Fibroblast of skin of back (primary cell): Measurements from ENCODE around the gene TET3.
A peak's percentile ranks its signal among the peaks of the same experiment; 100 is the strongest.

Experiments
- DNase-seq: peaks from one replicate; pipeline ENCODE4 v3.0.0-alpha.2; 2013

TET3 gene

DNA sequence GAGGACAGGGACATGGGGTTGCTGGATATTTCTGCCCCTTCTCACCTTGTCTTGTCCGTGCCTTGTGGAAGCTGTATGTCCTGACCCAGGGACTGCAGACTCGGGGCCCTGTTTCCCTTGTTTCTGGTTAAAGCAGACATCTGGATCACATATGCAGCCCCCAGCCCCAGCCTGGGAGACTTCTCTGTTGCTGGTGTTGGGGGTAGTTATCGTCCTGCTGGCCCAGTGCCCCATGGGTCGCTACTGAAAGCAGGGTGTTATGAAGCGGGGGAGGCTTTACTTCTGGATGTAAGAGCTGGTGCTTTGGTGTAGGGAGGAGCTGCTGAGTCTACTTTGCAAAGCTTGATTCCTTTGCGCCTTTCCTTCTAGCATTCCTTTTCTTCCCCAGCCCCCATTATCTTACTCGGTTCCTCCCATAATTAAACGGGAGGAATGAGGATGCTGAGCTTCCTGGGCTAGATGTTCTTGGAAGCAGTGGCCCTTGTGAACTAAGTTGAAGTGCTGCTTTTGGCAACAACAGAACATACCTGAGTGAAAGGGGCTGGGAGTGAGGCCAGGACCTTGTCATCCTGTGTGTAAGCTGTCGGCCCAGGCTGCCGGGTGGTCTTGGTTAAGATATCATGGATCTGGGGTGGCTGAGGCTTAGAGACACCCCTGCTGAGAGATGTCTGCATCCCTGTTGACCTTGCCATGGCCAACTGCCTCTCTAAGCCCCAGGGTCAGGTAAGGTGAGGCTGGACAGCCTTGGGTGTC, 3.4 kb downstream of the TET3 start:
- DNase-seq, result no peak

DNA sequence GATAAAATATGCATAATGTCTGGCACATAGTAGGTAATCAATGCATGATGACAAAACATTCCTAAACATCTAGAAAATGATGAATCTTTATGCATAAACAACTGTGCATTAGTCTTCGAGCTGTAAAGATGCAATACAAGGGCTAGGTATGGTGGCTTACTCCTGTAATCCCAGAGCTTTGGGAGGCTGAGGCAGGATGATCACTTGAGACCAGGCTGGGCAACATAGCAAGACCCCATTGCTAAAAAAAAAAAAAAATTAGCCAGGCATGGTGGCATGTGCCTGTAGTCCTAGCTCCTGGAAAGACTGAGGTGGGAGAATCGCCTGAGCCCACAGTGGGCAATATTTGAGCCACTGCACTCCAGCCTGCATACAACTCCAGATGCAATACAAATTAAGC, 5.3 kb downstream of the TET3 start:
- DNase-seq, result no peak

DNA sequence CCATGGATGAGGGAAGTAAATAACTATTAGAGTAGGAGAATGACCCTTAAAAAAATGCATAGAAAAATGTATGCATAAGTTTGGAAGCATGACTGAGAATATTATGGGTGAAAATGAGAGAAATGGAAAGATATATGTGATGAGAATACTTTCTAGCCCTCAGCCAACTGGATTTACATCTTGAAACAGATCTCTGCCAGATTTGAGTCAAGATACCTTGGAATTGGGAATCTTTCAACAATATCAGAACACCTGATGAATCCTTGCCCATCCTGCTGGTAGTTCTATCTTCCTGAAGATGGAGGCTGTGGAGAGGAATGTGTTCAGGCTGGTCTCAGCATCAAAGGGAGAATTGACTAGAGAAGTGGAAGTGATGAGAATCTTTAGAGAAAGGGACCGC, 5.8 kb downstream of the TET3 start:
- DNase-seq, result no peak

DNA sequence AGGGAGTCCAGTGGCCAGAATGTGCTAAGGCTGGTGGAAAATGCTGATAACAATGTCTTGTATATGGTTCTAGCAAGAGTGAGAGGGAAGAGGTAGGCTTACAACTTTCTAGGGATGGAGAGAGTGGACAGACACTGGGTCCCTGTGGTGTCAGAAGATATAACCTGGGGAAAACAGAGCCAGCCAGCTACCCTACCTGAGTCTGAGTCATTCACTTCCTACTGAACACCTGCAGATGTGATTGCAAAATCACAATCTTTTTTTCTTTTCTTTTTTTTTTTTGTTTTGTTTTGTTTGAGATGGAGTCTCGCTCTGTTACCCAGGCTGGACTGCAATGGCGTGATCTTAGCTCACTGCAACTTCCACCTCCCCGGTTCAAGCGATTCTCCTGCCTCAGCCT, 7.3 kb downstream of the TET3 start:
- DNase-seq, result no peak

DNA sequence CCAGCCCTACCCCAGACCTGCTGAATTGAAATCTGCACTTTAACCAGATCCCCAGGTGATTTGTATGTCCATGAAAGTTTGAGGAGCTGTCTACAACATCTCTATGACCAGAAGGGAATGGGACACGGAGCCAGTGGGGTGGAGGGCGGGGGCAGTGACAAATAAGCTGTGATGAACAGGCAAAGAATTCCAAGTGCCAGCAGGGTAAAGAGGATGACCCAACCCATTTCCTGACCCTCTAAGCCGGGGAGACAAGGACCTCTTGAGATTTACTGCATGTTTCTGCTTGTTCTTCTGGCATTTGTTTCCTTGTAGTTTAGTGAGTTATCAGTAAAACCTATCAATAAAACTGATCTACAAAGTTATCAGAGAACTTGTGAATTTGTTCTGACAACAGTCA, 8.7 kb downstream of the TET3 start:
- DNase-seq, result peak; percentile 66

DNA sequence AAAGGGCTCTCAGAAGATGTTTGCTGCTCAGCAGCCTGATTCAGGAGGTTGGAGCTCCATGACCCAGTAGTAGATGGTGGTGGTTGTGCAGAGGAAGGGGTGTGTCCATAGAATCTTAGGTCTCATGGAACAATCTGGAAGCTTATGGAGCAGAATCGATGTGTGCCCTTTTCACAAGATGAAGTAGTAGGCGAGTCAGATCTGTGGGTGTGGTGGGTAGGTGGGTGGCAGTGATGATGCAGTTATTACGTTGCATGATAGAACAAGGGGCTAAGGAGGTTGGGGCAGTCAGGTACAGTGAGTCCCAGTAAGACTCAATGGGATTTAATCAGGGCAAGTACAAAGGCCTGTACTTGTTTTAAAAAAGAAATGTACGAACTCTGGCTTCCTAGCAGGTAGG, 9.1 kb downstream of the TET3 start:
- no peak for DNase-seq

DNA sequence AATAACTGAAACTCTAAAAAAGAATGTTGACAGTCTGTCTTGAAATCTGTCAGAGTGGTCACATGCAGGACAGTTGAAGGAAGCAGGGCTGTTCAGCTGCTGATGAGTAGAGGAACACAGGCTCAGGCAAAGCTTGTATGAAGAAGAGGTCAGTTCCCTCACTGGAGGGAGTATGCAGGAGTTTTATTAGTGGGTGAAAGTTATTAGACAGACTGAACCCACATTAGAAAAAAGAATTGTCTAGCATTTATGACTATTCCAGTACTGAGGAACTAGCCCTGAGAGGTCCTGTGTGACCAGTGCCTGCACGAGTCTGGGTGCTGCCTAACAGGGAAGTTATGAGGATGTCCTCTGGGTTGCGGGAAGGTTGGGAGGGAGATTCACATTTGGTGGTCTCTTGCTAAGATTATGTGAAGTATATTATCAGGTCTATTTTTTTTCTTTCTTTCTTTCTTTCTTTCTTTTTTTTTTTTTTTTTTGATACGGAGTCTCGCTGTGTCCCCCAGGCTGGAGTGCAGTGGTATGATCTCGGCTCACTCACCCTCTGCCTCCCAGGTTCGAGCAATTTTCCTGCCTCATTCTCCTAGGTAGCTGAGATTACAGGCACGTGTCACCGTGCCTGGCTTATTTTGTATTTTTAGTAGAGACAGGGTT, 9.6 kb downstream of the TET3 start:
- DNase-seq, result no peak

DNA sequence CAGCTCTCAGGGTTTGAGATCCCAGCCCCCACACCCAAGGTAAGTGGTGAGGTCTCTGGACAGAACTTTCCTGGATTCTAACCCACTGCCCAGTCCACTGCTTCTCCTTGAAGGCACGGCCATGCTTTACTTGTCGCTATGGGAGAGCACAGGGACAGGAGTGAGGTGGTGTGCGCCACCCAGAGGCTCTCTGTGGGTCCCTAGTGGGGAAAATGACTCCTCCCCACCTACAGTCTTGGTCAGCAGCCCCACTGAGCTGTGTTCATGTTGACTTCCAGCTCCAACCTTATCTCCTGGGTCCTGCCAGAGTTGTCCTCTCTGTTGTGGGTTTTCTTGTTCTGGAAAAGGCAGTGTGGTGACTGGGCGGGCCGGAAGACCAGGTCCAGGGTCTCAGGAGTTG, 11.1 kb downstream of the TET3 start:
- no peak for DNase-seq

DNA sequence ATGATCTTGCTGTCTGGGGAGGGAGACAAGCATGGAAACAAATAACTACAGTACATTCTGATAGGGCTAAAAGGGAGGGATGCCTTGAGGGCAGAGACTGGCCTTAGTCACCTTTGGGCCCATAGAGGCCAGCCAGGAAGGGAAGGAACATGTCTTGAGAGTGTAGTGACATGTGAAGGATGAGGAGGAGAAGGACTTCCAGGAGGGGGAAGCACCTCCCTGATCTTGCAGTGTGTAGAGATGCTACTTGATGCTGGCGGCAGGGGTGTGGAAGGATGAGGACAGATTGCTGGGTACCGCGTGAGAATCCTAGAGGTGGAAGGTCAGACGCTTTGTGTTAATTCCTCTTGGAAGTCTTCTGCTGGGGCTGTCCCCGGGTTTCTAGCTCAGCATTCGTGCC, 13.1 kb downstream of the TET3 start:
- DNase-seq, result no peak

DNA sequence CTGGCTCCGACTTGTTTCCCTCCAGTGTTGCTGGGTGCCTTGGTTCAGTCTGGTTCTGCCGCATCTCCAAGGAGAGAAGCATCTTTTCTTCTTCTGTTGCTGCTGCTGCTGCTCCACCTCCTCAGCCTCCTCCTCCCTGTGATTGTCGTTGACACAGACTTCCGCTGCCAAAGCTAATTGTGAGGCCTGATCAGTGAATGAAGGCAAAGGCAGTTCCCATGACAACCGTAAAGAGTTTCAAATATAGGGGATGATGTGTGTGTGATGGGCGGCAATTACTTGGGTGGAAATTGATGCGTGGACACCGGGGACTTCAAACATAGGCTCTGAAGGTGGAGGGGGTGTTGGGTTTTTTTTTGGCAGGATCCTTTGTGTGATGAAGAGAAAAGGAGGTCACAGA, 13.7 kb downstream of the TET3 start:
- DNase-seq, result no peak

DNA sequence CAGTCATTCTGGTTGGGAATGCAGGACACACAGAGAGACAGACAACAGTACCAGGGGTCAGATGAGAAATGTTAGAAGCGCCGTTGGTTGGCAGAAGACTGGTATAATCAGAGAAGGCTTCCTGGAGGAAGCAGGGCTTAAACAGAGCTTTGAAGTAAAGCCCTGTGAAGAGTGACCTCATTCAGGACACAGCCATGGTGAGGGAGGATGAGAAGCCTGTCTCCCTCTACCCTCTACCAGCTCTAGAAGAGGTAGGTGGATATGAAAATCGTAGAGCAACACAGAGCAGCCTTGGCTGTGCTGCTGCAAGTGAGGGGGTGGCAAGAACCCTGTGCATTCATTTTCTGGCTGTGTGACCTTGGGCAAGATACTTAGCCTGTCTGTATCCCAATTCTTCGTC, 14.2 kb downstream of the TET3 start:
- DNase-seq, result no peak

DNA sequence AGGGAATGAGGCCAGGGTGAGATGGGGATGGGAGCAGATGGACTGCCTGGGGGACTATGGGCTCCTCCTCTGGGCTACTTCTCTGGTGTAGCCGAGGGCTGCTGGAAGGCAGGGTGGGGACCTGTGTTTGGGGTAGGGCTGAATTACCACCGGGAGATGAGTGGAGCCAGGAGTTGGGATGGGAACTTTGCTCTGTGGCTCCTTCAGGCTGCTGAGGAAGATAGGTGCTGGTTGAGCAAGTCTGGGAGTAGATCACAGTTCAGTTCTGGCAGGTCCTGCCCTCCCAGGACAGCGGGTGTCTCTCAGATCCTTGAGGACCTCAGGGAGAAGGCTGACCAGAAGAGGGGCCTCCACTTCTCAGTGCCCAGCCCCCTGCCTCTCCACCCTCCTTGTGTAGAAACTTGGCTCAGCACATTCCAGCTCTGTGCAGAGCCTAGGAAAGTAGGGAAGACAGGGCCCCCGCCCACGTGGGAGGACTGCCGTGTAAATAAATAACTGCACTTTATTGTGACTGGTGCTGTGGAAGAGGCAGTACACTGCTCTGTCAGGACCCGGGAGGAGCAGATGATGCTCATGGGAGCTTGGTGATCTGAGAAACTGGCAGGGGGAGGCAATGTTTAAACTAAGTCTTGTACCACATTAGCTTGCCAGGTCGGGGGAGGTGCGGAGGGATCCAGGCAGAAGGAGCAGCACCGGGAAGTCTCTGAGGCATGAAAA, 15.3 kb downstream of the TET3 start:
- no peak for DNase-seq

DNA sequence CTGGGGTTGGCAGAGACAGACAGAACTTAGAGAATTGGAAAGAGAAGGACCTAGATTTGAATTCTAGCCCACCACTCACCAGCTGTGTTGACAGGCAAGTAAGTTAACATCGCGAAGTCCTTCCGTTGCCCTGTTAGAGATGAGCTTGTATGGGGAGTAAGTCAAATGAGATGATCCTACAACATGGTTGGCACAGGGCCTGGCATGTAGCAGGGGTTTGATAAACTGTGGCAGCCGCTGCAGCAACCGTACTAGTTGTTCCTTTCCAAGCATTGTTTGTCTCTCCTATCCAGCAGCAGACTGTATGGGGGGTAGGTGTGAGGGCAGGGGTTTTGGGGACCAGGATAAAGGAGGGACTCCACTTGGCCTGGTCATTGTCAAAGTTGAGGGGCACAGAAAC, 16.0 kb downstream of the TET3 start:
- no peak for DNase-seq

DNA sequence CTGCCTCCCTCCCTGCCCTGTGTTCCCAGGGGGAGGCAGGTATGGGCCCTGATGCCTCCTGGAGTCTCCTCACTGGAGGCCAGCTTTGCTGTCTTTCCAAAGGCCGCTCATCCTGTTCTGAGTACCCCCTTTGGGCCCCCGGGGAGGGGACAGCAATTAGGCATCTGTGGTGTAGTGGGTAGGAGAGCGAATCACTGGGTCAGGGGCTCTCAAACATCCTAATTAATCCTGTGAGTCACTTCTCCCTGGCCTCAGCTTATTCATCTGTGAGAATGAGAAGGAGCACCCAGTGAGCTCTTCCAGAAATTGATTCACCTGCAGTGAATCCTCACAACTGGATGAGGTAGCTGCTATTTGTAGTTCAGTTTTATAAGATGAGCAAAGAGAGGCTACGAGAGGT, 16.4 kb downstream of the TET3 start:
- no peak for DNase-seq

DNA sequence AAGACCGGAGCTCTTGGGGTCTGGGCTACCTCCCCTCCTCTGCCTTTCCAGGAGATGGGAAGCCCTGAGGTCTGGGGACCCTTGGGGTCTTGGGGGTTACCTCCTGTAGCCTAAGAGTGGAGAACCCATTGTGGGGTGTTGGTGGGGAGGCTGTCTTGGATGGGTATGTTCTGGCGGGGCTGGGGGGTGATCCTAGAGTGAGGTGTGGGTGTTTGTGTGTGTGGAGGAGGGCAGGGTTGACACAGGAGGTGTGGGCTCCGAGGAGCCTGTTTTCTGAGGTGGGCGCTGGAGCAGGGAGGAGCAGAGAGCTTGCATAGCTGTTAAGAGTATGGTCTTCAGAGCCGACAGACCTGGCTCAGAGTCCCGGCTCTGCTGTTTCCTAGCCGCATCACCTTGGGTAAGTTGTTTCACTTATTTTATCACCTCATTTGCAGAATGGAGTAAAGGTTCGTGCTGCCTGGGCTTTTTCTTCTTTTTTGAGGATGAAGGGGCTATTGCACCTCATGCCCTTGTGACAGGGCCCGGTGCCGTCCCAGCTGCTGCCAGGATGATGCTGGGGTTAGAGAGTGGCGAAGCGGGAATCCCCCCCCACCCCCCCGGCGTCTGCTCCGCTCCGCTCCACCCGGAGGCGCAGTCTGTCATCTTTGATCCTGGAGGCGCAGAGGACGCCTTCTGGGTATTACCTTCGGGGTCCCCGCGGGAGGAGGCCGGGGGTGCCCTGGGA, 17.2 kb downstream of the TET3 start:
- DNase-seq, result no peak

DNA sequence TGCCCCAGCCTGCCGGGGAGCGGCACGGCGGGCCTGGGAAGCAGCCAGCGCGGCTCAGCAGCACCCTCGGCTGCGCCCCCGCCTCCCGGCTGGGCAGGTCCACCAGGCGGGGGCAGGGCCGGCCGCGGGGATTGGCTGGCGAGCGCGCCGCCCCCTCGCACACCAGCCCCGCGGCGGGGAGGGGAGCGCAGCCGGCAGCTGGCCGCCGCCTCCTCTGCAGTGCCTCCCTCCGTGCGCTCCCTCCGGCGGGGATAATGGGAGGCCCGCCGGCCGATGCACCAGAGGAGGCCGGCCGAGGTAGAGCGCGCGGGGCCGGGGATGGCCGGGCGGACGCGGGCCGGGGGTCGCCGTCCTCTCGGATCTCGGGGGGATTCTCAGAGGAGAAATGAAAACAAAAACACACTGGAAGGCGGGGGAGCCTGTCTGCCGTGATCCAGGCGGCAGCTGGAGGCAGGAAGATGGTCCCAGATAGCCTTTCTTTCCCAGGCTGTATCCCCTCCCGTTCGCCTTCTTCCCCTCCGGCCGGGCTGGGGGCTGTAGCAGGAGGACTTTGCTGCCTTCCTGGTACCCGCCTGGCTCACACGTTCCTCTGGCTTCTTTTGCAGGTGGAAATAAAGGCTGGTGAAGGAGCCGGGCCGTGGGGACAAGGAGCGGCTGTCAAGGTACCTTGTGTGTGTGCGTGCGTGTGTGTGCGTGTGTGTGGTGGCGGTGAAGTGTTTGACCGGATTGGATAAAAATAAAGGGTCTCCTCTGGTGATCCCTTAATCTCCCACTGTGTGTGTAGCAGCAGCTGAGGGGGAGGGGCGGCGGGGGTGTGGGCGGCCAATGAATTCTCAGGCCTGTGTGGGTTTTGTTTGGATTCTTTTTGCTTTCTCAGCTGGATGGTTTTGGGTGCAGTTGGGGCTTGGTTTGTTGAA, 18.1 kb downstream of the TET3 start:
- DNase-seq, result peak; percentile 88

DNA sequence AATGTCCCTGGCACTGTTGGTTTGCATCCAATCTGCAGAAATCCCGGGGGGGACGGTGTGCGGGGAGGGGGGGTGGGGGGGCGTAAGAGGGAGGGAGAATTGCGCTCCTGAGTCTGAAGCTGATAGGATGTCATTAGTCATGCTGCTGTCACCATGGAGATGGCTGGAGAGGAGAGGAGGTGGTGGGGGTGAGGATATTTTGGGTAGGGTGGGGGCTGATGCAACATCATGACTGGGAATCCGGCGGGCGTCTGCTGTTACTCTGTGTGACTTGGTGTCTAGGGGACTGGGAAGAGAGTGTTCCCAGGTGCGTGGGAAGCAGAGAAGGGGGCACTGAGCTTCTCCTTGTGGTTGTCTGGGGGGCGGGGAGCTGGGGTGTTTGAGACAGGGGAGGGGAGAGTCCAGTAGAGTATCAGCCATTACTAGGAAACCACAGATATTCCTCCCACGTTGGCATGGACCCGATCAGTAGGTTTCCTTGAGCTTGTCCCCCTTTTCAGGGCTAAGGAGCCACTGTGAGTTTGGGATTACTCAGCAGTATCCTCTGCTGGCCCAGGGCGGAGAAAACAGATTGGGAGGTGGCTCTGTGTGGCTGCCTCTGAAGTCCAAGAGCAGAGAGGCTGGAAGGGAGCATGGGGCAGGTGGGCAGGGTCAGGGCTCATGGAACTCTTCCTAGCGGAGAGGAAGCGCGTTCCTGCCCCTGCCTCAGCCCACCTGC, 18.9 kb downstream of the TET3 start:
- DNase-seq, result peak; percentile 94

DNA sequence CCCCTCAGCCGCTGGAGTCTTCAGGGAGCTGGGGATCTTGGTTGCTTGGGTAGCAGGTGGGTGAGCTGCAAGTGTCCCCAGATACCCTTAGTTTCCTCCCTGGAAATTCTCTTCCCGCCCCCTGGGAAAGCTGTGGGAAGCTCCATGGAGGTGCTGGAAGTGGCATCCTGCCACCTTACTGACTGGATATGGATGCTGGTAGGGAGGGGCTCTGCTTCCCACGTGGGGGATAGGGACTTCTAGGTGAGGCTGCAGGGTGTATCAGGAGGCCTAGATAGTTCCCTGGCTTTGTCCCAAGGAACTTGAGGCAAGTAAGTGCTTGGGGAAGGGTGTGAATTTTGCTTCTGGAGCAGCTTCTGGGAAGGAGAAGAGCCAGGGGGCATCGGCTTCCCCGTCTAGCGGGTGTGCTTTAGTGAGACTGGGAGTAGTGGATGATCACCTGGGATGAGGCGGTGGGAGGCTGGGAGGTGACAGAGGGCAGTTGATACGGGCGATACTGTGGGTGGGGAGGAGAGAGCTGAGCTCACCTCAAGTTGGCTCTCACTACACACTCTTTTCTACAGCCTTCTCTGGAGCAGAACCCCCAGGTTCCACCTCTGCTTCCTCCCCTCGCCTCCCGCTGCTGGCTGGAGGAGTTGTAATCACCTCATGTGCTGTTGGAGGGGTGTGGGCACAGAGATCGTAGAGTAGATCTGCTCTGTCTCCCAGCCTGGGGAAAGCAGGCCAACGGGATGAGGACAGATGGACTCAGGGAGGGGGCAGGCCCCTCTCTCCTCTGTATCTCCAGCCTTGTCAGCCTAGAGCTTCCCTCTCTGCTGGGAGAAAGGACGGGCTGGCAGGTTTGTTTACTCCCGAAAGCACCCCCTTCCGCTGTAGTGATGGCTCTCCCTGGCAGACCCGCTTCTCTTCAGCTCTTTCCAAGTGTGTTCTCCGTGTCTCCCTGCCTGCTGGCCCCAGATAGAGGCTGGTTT, 19.8 kb downstream of the TET3 start:
- DNase-seq, result no peak

DNA sequence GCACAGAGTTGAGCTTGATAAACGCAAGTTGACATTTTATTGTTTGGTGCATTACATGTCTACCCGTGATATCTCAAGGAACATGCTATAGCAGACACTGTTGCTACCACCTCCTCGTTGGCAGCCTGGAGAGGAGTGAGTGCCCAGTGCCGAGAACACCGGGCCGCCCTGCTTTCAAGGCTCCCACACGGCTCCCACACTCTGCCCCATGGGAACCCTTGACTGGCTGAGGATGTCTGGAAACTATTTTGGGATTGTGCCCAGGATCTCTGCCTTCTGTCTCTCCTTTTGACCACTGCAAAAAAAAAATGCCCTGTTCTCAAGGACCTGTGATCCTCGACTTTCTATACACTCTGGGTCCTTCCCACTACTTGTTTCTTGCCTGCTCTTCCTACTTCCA, 21.1 kb downstream of the TET3 start:
- no peak for DNase-seq

DNA sequence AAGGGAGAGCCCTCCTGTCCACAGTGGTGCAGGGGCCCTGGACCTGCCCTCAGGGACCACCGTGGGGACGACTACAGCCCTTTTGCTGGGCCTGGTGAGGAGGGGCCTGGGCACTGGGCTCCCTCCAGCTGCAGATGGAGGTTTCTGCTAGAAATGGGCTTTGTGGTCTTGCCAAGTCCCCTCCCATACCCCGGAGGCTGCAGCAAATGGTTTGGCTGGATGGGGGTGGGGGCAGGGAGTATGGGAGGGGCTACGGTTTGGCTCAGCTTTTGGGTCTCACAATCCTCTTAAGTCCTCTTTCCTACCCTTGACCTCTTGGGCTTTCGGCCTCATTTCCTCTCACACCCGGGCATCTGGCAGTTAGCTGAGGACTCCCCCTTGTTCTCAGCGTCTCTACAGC, 21.7 kb downstream of the TET3 start:
- DNase-seq, result no peak
